ENCODE measurements around the gene SETDB1. TPM values are rescaled to one million over a fixed set of nuclear protein-coding genes. Genes with fewer than 3 reads are reported as not detected.

The SETDB1 gene
- total and polyA plus RNA-seq, 2 of the 8 experiments (the other 6 are each of a cell fraction or from before 2014, with no cell fraction given): 27.5 to 48.8 TPM

DNA sequence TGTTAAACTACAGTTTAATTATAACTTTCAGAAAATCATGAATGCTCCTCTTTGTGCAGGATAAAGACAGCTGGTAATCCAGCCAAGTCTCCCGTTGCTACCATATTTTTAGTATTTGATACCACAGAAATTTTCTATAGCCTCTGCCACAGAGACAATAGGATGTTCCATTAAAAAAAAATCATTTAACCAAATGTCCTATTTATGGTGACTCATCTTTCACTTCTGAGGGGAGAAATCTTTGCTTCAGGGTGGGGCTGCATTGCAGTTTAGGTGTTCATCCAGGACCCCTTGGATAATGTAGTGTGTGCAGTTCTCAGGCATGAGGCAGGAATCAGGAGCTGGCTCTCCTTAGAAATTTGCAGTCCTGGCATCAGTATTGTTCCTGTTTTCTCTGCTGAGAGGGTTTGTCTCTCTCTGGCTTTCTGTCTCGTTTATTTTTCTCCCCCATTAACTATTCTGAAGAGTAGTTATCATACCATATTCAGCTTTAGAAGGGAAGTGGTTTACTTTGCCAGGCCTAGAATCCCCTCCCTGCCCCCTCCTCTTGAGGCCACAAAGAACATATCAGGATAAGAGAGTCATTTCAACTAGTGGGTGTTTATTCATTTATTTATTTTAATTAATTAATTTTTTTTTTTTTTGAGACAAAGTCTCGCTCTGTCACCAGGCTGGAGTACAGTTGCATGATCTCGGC, 85.1 kb downstream of the SETDB1 start:
- no peaks in the 10 kb centered on the region for H3K9me3 ChIP-seq (ENCODE audit: insufficient read depth in 2 of 2, low read depth in 1 of 2, low read length in 1 of 2)
- TF ChIP-seq MAFK (IDR thresholded peaks at IDR 0.05; ENCODE audit: low read depth, low read length): no peak
- no peak for TF ChIP-seq CBX8 (IDR thresholded peaks at IDR 0.05; ENCODE audit: borderline replicate concordance, low read depth, low read length)
- no peak for TF ChIP-seq NANOG (IDR thresholded peaks at IDR 0.05; ENCODE audit: insufficient read depth, low read depth, low read length, poor library complexity, severe bottlenecking)
- TF ChIP-seq SP2 (IDR thresholded peaks at IDR 0.05; ENCODE audit: low read length): no peak
- no peak for TF ChIP-seq POLR2AphosphoS5 (IDR thresholded peaks at IDR 0.05; ENCODE audit: low read depth, low read length)
- no peak for TF ChIP-seq KDM1A (IDR thresholded peaks at IDR 0.05; ENCODE audit: borderline replicate concordance, low read length)
- no peak for TF ChIP-seq ATF2 (IDR thresholded peaks at IDR 0.05; ENCODE audit: low read length)
- TF ChIP-seq EP300 (IDR thresholded peaks at IDR 0.05; ENCODE audit: borderline replicate concordance in 1 of 2, low read depth in 2 of 2, low read length in 2 of 2): no peak
- TF ChIP-seq NRF1 (IDR thresholded peaks at IDR 0.05; ENCODE audit: low read depth, low read length): no peak
- TF ChIP-seq YY1 (IDR thresholded peaks at IDR 0.05; ENCODE audit: low read depth, low read length): no peak
- TF ChIP-seq BCL11A (IDR thresholded peaks at IDR 0.05; ENCODE audit: low read depth in 2 of 2, low read length in 2 of 2): no peak

More for the DNA sequence above, 85.1 kb downstream of the SETDB1 start:
- DNase-seq (ENCODE audit: low read depth in 1 of 2, low spot score in 2 of 2) (no peak), FAIRE-seq (no peak)
- no peak overlapping the region for H3K4me3 ChIP-seq (ENCODE audit: extremely low read depth in 1 of 4, insufficient read depth in 2 of 4, low read depth in 3 of 4, low read length in 4 of 4)
- no peak overlapping the region for H2AFZ ChIP-seq (ENCODE audit: low read length)
- H2AK5ac ChIP-seq (ENCODE audit: low read depth, low read length): no peak overlapping the region
- no peak overlapping the region for H3K14ac ChIP-seq (ENCODE audit: insufficient read length)
- H3K4me2 ChIP-seq (ENCODE audit: insufficient read depth in 1 of 2, low read depth in 2 of 2, low read length in 2 of 2): no peak overlapping the region
- POLR2A ChIA-PET (ENCODE audit: partially characterized antibody): interaction anchor here (0.7 to 1.3 kb wide), 3 partner anchors 31 to 576 kb away, joined by 3 read pairs; no protein-coding TSS in a partner anchor
- H3K23ac ChIP-seq (ENCODE audit: insufficient read length): no peak overlapping the region
- no peak overlapping the region for H2BK5ac ChIP-seq (ENCODE audit: low read depth, low read length)
- H3K56ac ChIP-seq (replicated peaks; ENCODE audit: insufficient read length, low read depth, low read length): no peak overlapping the region
- no peaks in the 10 kb centered on the region for H4K20me1 ChIP-seq (replicated peaks in 1 of 2; ENCODE audit: control insufficient read depth in 1 of 2, insufficient read depth in 2 of 2, low read length in 2 of 2)
- H2BK20ac ChIP-seq (ENCODE audit: low read length): no peak overlapping the region
- H3K36me3 ChIP-seq (ENCODE audit: control insufficient read depth in 2 of 4, insufficient read depth in 4 of 4, low read length in 3 of 4): no peaks in the 10 kb centered on the region
- H3K18ac ChIP-seq (ENCODE audit: extremely low read depth, low read length): no peak overlapping the region
- H2BK120ac ChIP-seq (replicated peaks; ENCODE audit: low read depth, low read length): no peak overlapping the region
- H3K79me1 ChIP-seq (ENCODE audit: low read depth, low read length): no peaks in the 10 kb centered on the region
- peaks cover 0 to 5% of the 10 kb centered on the region in 2 experiments; a peak in 2 of 4 replicates for H3K79me2 ChIP-seq (ENCODE audit: control insufficient read depth in 1 of 2, insufficient read depth in 2 of 2, low read length in 2 of 2)
- H3K27me3 ChIP-seq (replicated peaks in 1 of 4; ENCODE audit: control insufficient read depth in 3 of 4, extremely low read depth in 1 of 4, insufficient read depth in 3 of 4, low read length in 3 of 4): no peaks in the 10 kb centered on the region
- CTCF ChIA-PET (ENCODE audit: partially characterized antibody): interaction anchor here (0.5 to 1.4 kb wide), 5 partner anchors 10 to 297 kb away, joined by 3 to 8 read pairs (median 3); no protein-coding TSS in a partner anchor
- peaks cover 5 to 9% (median 6%) of the 10 kb centered on the region in 4 experiments; a peak in 6 of 7 replicates for H3K4me1 ChIP-seq (replicated peaks in 1 of 4; ENCODE audit: control insufficient read depth in 3 of 4, insufficient read depth in 4 of 4, low read length in 3 of 4)
- no peak overlapping the region for H3K4ac ChIP-seq (replicated peaks; ENCODE audit: insufficient read length, low read depth, low read length)
- H4K8ac ChIP-seq (ENCODE audit: extremely low read depth, insufficient read depth, low read length): no peak overlapping the region
- WGBS, 2 experiments (ENCODE audit: extremely low coverage in 1 of 2, insufficient coverage in 1 of 2, insufficient read length in 1 of 2, insufficient replicate concordance in 2 of 2, low coverage in 1 of 2, low lambda C conversion rate in 2 of 2, missing lambda C conversion rate in 1 of 2): 91% methylated on average over 4 of the region's 4 CpGs; no CpG with 5 or more reads in 1 of the 2 experiments
- peaks cover 4% of the 10 kb centered on the region for H3K23me2 ChIP-seq (ENCODE audit: low read depth, low read length)
- no peak overlapping the region for H2BK15ac ChIP-seq (ENCODE audit: low read length)
- no peak overlapping the region for H4K5ac ChIP-seq (ENCODE audit: insufficient read length, low read depth, low read length)
- H3K9ac ChIP-seq (replicated peaks in 1 of 4; ENCODE audit: extremely low read depth in 1 of 4, low read depth in 3 of 4, low read length in 3 of 4): no peak overlapping the region
- no peak overlapping the region for H3K27ac ChIP-seq (ENCODE audit: low read depth, low read length)
- H2BK12ac ChIP-seq (ENCODE audit: low read depth, low read length): no peak overlapping the region
- H4K91ac ChIP-seq (replicated peaks; ENCODE audit: insufficient read length, low read length): no peak overlapping the region

Measured in H1 (cell line).